HG03439 (cell line): ENCODE measurements around the gene MEGF11.
"Not testable (repeated sequence)": the region's sequence is repeated elsewhere in the genome, so short reads cannot be mapped to it uniquely, and the experiment has no call there.

Experiments used
- ATAC-seq: cut with Tn5 transposase; IDR thresholded peaks from one replicate; pipeline ENCODE4 v1.9.1; 2021; ENCODE audit warnings: mild to moderate bottlenecking, moderate library complexity; ENCODE audit not compliant: unreplicated experiment

MEGF11 gene

GRCh38 chr15:66276546-66276945, 23.0 kb upstream of the MEGF11 start:
- no peak for ATAC-seq

- no peak for ATAC-seq
Measured at GRCh38 chr15:66275352-66275751, 21.8 kb upstream of the MEGF11 start.

- ATAC-seq, result no peak
Measured at GRCh38 chr15:66270932-66271331, 17.4 kb upstream of the MEGF11 start.

GRCh38 chr15:66269326-66270090, 16.0 kb upstream of the MEGF11 start:
- no peak for ATAC-seq

- no peak for ATAC-seq
Measured at GRCh38 chr15:66264859-66265513, 11.4 kb upstream of the MEGF11 start.

GRCh38 chr15:66262837-66263236, 9.3 kb upstream of the MEGF11 start:
- not testable (repeated sequence) for ATAC-seq

GRCh38 chr15:66261056-66261455, 7.5 kb upstream of the MEGF11 start:
- no peak for ATAC-seq

GRCh38 chr15:66256692-66257091, 3.1 kb upstream of the MEGF11 start:
- ATAC-seq, result no peak

GRCh38 chr15:66254951-66255676, 1.6 kb upstream of the MEGF11 start:
- ATAC-seq, result no peak

- no peak for ATAC-seq
Measured at GRCh38 chr15:66254089-66254950, 770 bp upstream of the MEGF11 start.

GRCh38 chr15:66252685-66253417, 699 bp downstream of the MEGF11 start:
- ATAC-seq, result no peak

GRCh38 chr15:66251790-66252684, 1.5 kb downstream of the MEGF11 start:
- ATAC-seq, result no peak

- ATAC-seq, result no peak
Measured at GRCh38 chr15:66251065-66251789, 2.3 kb downstream of the MEGF11 start.

GRCh38 chr15:66249605-66250174, 3.9 kb downstream of the MEGF11 start:
- no peak for ATAC-seq

GRCh38 chr15:66246937-66247336, 6.6 kb downstream of the MEGF11 start:
- no peak for ATAC-seq

GRCh38 chr15:66245832-66246231, 7.7 kb downstream of the MEGF11 start:
- ATAC-seq, result not testable (repeated sequence)

- no peak for ATAC-seq
Measured at GRCh38 chr15:66241908-66242285, 11.7 kb downstream of the MEGF11 start.
